MCF 10A (cell line): ENCODE data around the gene CEP85L. TPM values are rescaled to one million over a fixed set of nuclear protein-coding genes. Genes with fewer than 3 reads are reported as not detected.

Experiments
- BruUV-seq: library from RNA; stranded (reverse); fragments of 400-500 nt; replicated peaks from 2 replicates; lab custom pipeline; 2021; lab: Mats Ljungman, UMichigan
- CTCF ChIA-PET: fragments of 300-600 bp; sonication (Branson Sonifier 250); formaldehyde crosslinking; extraction: SDS; loops from one replicate; lab custom pipeline; 2021; ENCODE audit warnings: antibody characterized with exemption, inconsistent platforms; lab: Yijun Ruan, JAX
- POLR2A ChIA-PET: fragments of 300-600, 350-650 bp; sonication (Branson Sonifier 250); formaldehyde crosslinking; extraction: SDS; loops from one replicate; lab custom pipeline; 2020; ENCODE audit warnings: antibody characterized with exemption, inconsistent platforms; lab: Yijun Ruan, JAX
- DNase-seq: peaks from one replicate; pipeline ENCODE4 v3.0.0-alpha.2; 2018; ENCODE audit not compliant: unreplicated experiment
- H3K27ac Mint-ChIP-seq: one replicate; pipeline ENCODE4 v1.8.0; 2022; ENCODE audit warnings: mild to moderate bottlenecking, low read depth, mixed read lengths; ENCODE audit not compliant: unreplicated experiment
- H3K27me3 Mint-ChIP-seq: one replicate; pipeline ENCODE4 v1.8.0; 2022; ENCODE audit warnings: mixed read lengths; ENCODE audit not compliant: insufficient read depth, unreplicated experiment
- H3K36me3 Mint-ChIP-seq: one replicate; pipeline ENCODE4 v1.8.0; 2022; ENCODE audit warnings: mild to moderate bottlenecking, moderate library complexity, mixed read lengths; ENCODE audit not compliant: insufficient read depth, unreplicated experiment
- H3K4me1 Mint-ChIP-seq: one replicate; pipeline ENCODE4 v1.8.0; 2022; ENCODE audit warnings: mixed read lengths; ENCODE audit not compliant: insufficient read depth, unreplicated experiment
- H3K4me3 Mint-ChIP-seq: one replicate; pipeline ENCODE4 v1.8.0; 2022; ENCODE audit warnings: mild to moderate bottlenecking, moderate library complexity, mixed read lengths; ENCODE audit not compliant: unreplicated experiment
- H3K9me3 Mint-ChIP-seq: one replicate; pipeline ENCODE4 v1.8.0; 2022; ENCODE audit warnings: mixed read lengths; ENCODE audit not compliant: unreplicated experiment
- intact Hi-C: fragments of 100-400 bp; cut with micrococcal nuclease; formaldehyde crosslinking; loops from 2 replicates; pipeline ENCODE4 v1.14.1; 2022
- total RNA-seq: library from RNA; stranded (reverse); gene quantifications from 2 replicates; pipeline ENCODE4 v1.2.3, GENCODE V29; 2022
- TF ChIP-seq, protein P1 (sequence below): fragments of 200-600 bp; IDR thresholded peaks from one replicate; pipeline ENCODE4 v1.8.0; 2022; ENCODE audit warnings: antibody characterized with exemption, mild to moderate bottlenecking; ENCODE audit not compliant: unreplicated experiment

The CEP85L gene
- total RNA-seq, 1 experiment from 2014 or later: 8.4 TPM

DNA sequence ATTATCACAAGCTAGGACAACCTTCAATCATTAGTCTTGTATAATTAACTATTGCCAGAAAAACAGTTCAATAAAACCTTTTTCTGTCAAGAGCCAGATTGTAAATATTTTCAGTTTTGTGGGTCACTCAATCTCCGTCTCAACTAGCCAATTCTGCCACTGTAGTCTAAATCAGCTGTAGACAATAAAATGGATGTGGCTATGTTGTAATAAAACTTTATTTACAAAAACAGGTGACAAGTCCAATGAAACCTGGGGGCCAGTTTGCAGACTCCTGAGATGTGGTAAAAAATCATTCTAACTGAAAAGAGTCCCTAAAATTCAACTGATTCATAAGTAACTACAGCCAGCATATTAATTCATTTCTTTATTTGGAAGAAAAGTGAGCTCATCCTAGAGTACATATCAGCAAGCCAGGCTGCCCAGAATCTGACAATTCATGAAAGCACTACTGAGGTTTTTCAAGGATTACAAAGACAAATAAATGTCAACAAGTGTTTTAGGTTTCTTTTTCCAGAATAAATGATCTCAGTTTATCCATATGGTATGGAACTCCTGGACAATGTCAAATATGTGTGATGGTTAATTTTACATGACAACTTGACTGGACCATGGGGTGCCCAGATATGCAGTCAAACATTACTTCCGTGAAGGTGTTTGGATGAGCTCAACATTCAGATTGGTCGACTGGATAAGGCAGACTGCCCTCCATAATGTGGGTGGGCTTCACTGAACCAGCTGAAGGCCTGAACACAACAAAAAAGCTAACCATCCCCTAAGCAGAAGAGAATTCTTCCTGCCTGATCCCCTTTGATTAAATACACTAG lies 15.3 kb downstream of the CEP85L start:
- POLR2A ChIA-PET: interaction anchor here (1.0 kb wide), 1 partner anchor 9 kb away, joined by 3 read pairs; no protein-coding TSS in a partner anchor
- TF ChIP-seq, protein P1, sequence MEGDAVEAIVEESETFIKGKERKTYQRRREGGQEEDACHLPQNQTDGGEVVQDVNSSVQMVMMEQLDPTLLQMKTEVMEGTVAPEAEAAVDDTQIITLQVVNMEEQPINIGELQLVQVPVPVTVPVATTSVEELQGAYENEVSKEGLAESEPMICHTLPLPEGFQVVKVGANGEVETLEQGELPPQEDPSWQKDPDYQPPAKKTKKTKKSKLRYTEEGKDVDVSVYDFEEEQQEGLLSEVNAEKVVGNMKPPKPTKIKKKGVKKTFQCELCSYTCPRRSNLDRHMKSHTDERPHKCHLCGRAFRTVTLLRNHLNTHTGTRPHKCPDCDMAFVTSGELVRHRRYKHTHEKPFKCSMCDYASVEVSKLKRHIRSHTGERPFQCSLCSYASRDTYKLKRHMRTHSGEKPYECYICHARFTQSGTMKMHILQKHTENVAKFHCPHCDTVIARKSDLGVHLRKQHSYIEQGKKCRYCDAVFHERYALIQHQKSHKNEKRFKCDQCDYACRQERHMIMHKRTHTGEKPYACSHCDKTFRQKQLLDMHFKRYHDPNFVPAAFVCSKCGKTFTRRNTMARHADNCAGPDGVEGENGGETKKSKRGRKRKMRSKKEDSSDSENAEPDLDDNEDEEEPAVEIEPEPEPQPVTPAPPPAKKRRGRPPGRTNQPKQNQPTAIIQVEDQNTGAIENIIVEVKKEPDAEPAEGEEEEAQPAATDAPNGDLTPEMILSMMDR: no peak
- no TSS peak for BruUV-seq
- CTCF ChIA-PET: interaction anchor here (0.5 to 2.0 kb wide), 10 partner anchors 9 to 1666 kb away, joined by 3 to 10 read pairs (median 4); no protein-coding TSS in a partner anchor
- no peaks in the 10 kb centered on the region for H3K4me1 Mint-ChIP-seq
- H3K36me3 Mint-ChIP-seq: no peaks in the 10 kb centered on the region
- H3K27me3 Mint-ChIP-seq: no peaks in the 10 kb centered on the region
- DNase-seq: no peak
- intact Hi-C loops: no loop called here
- H3K4me3 Mint-ChIP-seq: no peak overlapping the region
- H3K27ac Mint-ChIP-seq: no peak overlapping the region
- no peaks in the 10 kb centered on the region for H3K9me3 Mint-ChIP-seq

DNA sequence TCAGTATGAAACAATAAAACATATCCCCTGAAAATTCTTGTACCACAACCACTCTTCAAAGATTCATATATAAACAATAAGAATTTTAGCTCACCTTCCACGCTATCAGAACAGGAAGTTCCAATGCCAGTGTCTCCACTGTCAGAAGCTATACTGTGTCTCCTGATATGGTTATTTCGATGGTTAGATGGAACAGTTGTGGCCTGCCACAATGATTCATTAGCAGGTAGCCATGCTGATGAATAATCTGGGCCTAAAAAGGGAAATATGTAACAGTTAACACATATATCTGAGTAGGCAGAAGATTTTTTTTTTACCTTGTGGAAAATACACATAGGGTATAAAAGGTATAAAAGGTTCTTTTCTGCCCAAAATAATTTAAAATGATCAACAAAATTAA lies 19.0 kb downstream of the CEP85L start:
- BruUV-seq: no TSS peak
- CTCF ChIA-PET: interaction anchor here (1.1 to 1.3 kb wide), 3 partner anchors 14 to 67 kb away, joined by 3 to 4 read pairs (median 3); no protein-coding TSS in a partner anchor
- DNase-seq: no peak
- Mint-ChIP-seq H3K36me3 (peaks cover 6% of the 10 kb centered on the region), H3K27me3 (no peaks in the 10 kb centered on the region), H3K9me3 (no peaks in the 10 kb centered on the region), H3K4me3 (no peak overlapping the region), H3K4me1 (no peaks in the 10 kb centered on the region), H3K27ac (no peak overlapping the region)
- intact Hi-C loops: no loop called here
- TF ChIP-seq, protein P1: no peak
- POLR2A ChIA-PET: no interaction called here

DNA sequence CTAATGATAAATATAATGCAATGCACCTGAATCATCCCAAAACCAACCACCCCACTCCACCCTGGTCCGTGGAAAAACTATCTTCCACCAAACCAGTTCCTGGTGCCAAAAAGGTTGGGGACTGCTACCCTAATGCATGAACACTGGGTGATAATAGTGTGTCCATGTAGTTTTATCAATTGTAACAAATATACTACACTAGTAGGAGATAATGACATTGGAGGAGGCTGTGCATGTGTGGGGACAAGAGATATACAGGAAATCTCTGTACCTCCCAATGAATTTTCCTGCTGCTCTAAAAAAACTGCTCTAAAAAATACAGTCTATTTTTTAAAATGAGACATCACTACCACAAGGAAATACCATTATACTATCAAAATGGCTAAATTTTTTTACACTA lies 20.5 kb downstream of the CEP85L start:
- BruUV-seq: no TSS peak
- ChIA-PET POLR2A (interaction anchor here (0.6 kb wide), 1 partner anchor 98 kb away, joined by 3 read pairs; no protein-coding TSS in a partner anchor), CTCF (interaction anchor here (0.7 kb wide), 1 partner anchor 146 kb away, joined by 3 read pairs; no protein-coding TSS in a partner anchor)
- intact Hi-C loops: no loop called here
- Mint-ChIP-seq H3K9me3 (no peaks in the 10 kb centered on the region), H3K36me3 (peaks cover 6% of the 10 kb centered on the region), H3K4me3 (no peak overlapping the region), H3K4me1 (no peaks in the 10 kb centered on the region), H3K27me3 (no peaks in the 10 kb centered on the region), H3K27ac (no peak overlapping the region)
- no peak for DNase-seq
- TF ChIP-seq, protein P1: no peak

DNA sequence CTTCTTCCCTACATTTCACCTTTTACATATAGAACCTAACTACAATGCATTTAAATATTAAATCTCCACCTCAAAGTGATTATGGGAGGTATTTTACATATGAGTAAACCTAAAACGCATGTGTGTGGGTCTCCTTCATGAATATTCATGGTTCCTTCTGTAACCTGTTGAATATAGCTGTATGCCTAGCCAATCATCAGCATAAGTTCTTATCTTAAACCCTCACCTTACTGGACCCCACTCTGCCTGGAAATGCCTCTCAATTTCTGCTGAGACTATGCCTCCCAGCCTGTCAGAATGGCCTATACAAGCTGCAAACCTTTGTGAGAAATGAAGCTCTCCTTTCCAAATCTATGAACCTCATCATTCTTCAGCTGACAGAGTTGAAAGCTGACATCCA lies 21.3 kb downstream of the CEP85L start:
- H3K4me1 Mint-ChIP-seq: no peaks in the 10 kb centered on the region
- ChIA-PET POLR2A (no interaction called here), CTCF (interaction anchor here (0.7 to 1.2 kb wide), 2 partner anchors 9 to 147 kb away, joined by 3 read pairs; no protein-coding TSS in a partner anchor)
- no peaks in the 10 kb centered on the region for H3K9me3 Mint-ChIP-seq
- DNase-seq: no peak
- intact Hi-C loops: no loop called here
- H3K36me3 Mint-ChIP-seq: peaks cover 6% of the 10 kb centered on the region
- no peak overlapping the region for H3K4me3 Mint-ChIP-seq
- H3K27ac Mint-ChIP-seq: no peak overlapping the region
- no peaks in the 10 kb centered on the region for H3K27me3 Mint-ChIP-seq
- no TSS peak for BruUV-seq
- TF ChIP-seq, protein P1: no peak
